ENCODE data around the gene MSX2.

MSX2 gene

GRCh38 chr5:174751154-174752000 is 27.0 kb downstream of the MSX2 start (continued):
- no peak for TF ChIP-seq CSRNP3 (CRISPR knock-in tag; IDR thresholded peaks at IDR 0.05)
- no peak for TF ChIP-seq TOX (CRISPR knock-in tag; IDR thresholded peaks at IDR 0.05; ENCODE audit: borderline replicate concordance)

GRCh38 chr5:174752121-174752520 is 27.7 kb downstream of the MSX2 start:
- ATAC-seq = no peak
- no peak for TF ChIP-seq BACH2 (CRISPR knock-in tag; IDR thresholded peaks at IDR 0.05; ENCODE audit: borderline replicate concordance)
- TF ChIP-seq ZNF8 (CRISPR knock-in tag; IDR thresholded peaks at IDR 0.05) = no peak
- no peak for TF ChIP-seq SNAI2 (CRISPR knock-in tag; IDR thresholded peaks at IDR 0.05)
- no peak for TF ChIP-seq ARNTL (CRISPR knock-in tag; IDR thresholded peaks at IDR 0.05; ENCODE audit: borderline replicate concordance, low read depth)
- no peak for TF ChIP-seq CSDC2 (CRISPR knock-in tag; IDR thresholded peaks at IDR 0.05)
- TF ChIP-seq POU6F1 (CRISPR knock-in tag; IDR thresholded peaks at IDR 0.05; ENCODE audit: borderline replicate concordance, low read depth) = no peak
- TF ChIP-seq CSRNP3 (CRISPR knock-in tag; IDR thresholded peaks at IDR 0.05) = no peak
- no peak for TF ChIP-seq TSHZ2 (CRISPR knock-in tag; IDR thresholded peaks at IDR 0.05)
- TF ChIP-seq ZNF70 (CRISPR knock-in tag; IDR thresholded peaks at IDR 0.05) = no peak
- TF ChIP-seq ZFP3 (CRISPR knock-in tag; IDR thresholded peaks at IDR 0.05) = no peak
- TF ChIP-seq ZFP30 (CRISPR knock-in tag; IDR thresholded peaks at IDR 0.05) = no peak
- TF ChIP-seq PATZ1 (CRISPR knock-in tag; IDR thresholded peaks at IDR 0.05; ENCODE audit: borderline replicate concordance) = no peak
- TF ChIP-seq ZC3H10 (CRISPR knock-in tag; IDR thresholded peaks at IDR 0.05) = no peak
- TF ChIP-seq PPARA (CRISPR knock-in tag; IDR thresholded peaks at IDR 0.05; ENCODE audit: borderline replicate concordance) = no peak
- TF ChIP-seq TOX (CRISPR knock-in tag; IDR thresholded peaks at IDR 0.05; ENCODE audit: borderline replicate concordance) = no peak
- TF ChIP-seq ZNF565 (CRISPR knock-in tag; conservative IDR thresholded peaks at IDR 0.05; ENCODE audit: low read depth) = no peak
- no peak for TF ChIP-seq ISL1 (CRISPR knock-in tag; IDR thresholded peaks at IDR 0.05)
- TF ChIP-seq ESRRG (CRISPR knock-in tag; IDR thresholded peaks at IDR 0.05) = no peak

- ATAC-seq = no peak
- no peak for TF ChIP-seq ESRRG (CRISPR knock-in tag; IDR thresholded peaks at IDR 0.05)
- no peak for TF ChIP-seq ZNF565 (CRISPR knock-in tag; conservative IDR thresholded peaks at IDR 0.05; ENCODE audit: low read depth)
- TF ChIP-seq BACH2 (CRISPR knock-in tag; IDR thresholded peaks at IDR 0.05; ENCODE audit: borderline replicate concordance) = no peak
- no peak for TF ChIP-seq CREB5 (CRISPR knock-in tag; IDR thresholded peaks at IDR 0.05; ENCODE audit: low read depth)
- no peak for TF ChIP-seq TOX (CRISPR knock-in tag; IDR thresholded peaks at IDR 0.05; ENCODE audit: borderline replicate concordance)
- no peak for TF ChIP-seq TSHZ2 (CRISPR knock-in tag; IDR thresholded peaks at IDR 0.05)
- no peak for TF ChIP-seq GLIS3 (CRISPR knock-in tag; IDR thresholded peaks at IDR 0.05)
- no peak for TF ChIP-seq ZNF70 (CRISPR knock-in tag; IDR thresholded peaks at IDR 0.05)
- no peak for TF ChIP-seq RARB (CRISPR knock-in tag; IDR thresholded peaks at IDR 0.05)
- no peak for TF ChIP-seq CSDC2 (CRISPR knock-in tag; IDR thresholded peaks at IDR 0.05)
- no peak for TF ChIP-seq PPARA (CRISPR knock-in tag; IDR thresholded peaks at IDR 0.05; ENCODE audit: borderline replicate concordance)
- TF ChIP-seq ZC3H10 (CRISPR knock-in tag; IDR thresholded peaks at IDR 0.05) = no peak
- no peak for TF ChIP-seq ARNTL (CRISPR knock-in tag; IDR thresholded peaks at IDR 0.05; ENCODE audit: borderline replicate concordance, low read depth)
- no peak for TF ChIP-seq TCF4 (CRISPR knock-in tag; IDR thresholded peaks at IDR 0.05; ENCODE audit: borderline replicate concordance)
- no peak for TF ChIP-seq SNAI2 (CRISPR knock-in tag; IDR thresholded peaks at IDR 0.05)
Observed at GRCh38 chr5:174755106-174755505, 30.7 kb downstream of the MSX2 start.

Measured in SK-N-SH treated with all-trans-retinoic acid at 6 μM for 48 hours (cell line).